Ectodermal cell (in vitro differentiated cells): ENCODE measurements around the gene ABHD5.
"Not testable (repeated sequence)": the region's sequence is repeated elsewhere in the genome, so short reads cannot be mapped to it uniquely, and the experiment has no call there.

ENCODE experiments used
- H3K27ac ChIP-seq: 2 replicates; pipeline ENCODE4 v1.7.0; 2013; ENCODE audit warnings: mild to moderate bottlenecking, low read depth, low read length; ENCODE audit not compliant: insufficient read depth, poor library complexity, severe bottlenecking
- H3K27me3 ChIP-seq: 2 replicates; pipeline ENCODE4 v1.7.0; 2013; ENCODE audit warnings: mild to moderate bottlenecking, low read length; ENCODE audit not compliant: insufficient read depth, control insufficient read depth, poor library complexity, severe bottlenecking
- H3K36me3 ChIP-seq: one replicate; pipeline ENCODE4 v1.7.0; 2013; ENCODE audit warnings: low read length; ENCODE audit not compliant: control insufficient read depth, insufficient read depth
- H3K4me1 ChIP-seq: one replicate; pipeline ENCODE4 v1.7.0; 2013; ENCODE audit warnings: low read length; ENCODE audit not compliant: control insufficient read depth, insufficient read depth
- H3K4me3 ChIP-seq: 2 replicates; pipeline ENCODE4 v1.7.0; 2013; ENCODE audit warnings: low read depth, low read length, control low read depth; ENCODE audit not compliant: insufficient read depth
- H3K9me3 ChIP-seq: 2 replicates; pipeline ENCODE4 v1.7.0; 2013; ENCODE audit warnings: mild to moderate bottlenecking, low read length, moderate library complexity; ENCODE audit not compliant: control insufficient read depth
- WGBS, 2 experiments: methylation state at CpG; one replicate each; pipeline ENCODE4 v1.1.7; 2013; ENCODE audit warnings: missing lambda C conversion rate in 2 of 2; 5-methylcytosine and 5-hydroxymethylcytosine counted together

The ABHD5 gene

DNA sequence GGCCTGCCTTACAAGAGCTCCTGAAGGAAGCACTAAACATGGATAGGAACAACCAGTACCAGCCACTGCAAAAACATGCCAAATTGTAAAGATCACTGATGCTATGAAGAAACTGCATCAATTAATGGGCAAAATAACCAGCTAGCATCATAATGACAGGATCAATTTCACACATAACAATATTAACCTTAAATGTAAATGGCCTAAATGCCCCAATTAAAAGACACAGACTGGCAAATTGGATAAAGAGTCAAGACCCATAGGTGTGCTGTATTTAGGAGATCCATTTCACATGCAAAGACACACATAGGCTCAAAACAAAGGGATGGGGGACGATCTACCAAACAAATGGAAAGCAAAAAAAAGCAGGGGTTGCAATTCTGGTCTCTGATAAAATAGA lies 29.4 kb upstream of the ABHD5 start:
- not testable (repeated sequence) for H3K27ac ChIP-seq, H3K36me3 ChIP-seq, H3K27me3 ChIP-seq, H3K4me3 ChIP-seq, H3K9me3 ChIP-seq, H3K4me1 ChIP-seq
- 62 to 83% methylated on average over 1 of the region's 1 CpG for WGBS, 2 experiments

GRCh38 chr3:43665011-43665410 lies 25.7 kb upstream of the ABHD5 start:
- H3K36me3 ChIP-seq, H3K4me1 ChIP-seq, H3K27ac ChIP-seq, H3K27me3 ChIP-seq, H3K4me3 ChIP-seq, H3K9me3 ChIP-seq: not testable (repeated sequence)
- WGBS, 2 experiments: 91 to 95% methylated on average over 3 of the region's 3 CpGs

- Histone ChIP-seq H3K36me3 (no peaks in the 10 kb centered on the region), H3K27me3 (no peaks in the 10 kb centered on the region), H3K9me3 (no peaks in the 10 kb centered on the region), H3K4me3 (no peak overlapping the region), H3K4me1 (peaks cover 4% of the 10 kb centered on the region), H3K27ac (no peak overlapping the region)
- WGBS, 2 experiments: 96 to 97% methylated on average over 5 of the region's 5 CpGs
These were observed 19.9 kb upstream of the ABHD5 start for GRCh38 chr3:43670635-43671522.

- Histone ChIP-seq H3K4me1 (no peaks in the 10 kb centered on the region), H3K9me3 (no peaks in the 10 kb centered on the region), H3K36me3 (no peaks in the 10 kb centered on the region), H3K4me3 (no peak overlapping the region), H3K27ac (no peak overlapping the region), H3K27me3 (no peaks in the 10 kb centered on the region)
- WGBS, 2 experiments: 82 to 97% methylated on average over 3 of the region's 3 CpGs
These were observed 16.2 kb upstream of the ABHD5 start for GRCh38 chr3:43674345-43675085.

DNA sequence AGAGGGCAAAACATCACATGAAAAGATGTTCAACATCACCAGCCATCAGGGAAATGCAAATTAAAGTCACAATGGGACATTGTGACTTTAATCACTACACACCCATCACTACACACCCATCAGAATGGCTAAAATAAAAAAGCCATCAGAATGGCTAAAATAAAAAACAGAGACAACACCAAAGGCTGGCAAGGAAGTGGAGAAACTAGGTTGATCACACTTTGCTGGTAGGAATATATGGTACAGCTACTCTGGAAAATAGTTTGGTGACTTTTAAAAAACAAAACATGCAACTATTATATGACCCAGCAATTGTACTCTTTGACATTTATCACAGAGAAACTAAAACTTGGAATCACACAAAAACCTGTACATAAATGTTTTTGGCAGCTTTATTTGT lies 15.1 kb upstream of the ABHD5 start:
- Histone ChIP-seq H3K4me1 (no peaks in the 10 kb centered on the region), H3K27ac (no peak overlapping the region), H3K4me3 (no peak overlapping the region), H3K27me3 (no peaks in the 10 kb centered on the region), H3K9me3 (no peaks in the 10 kb centered on the region), H3K36me3 (no peaks in the 10 kb centered on the region)

- WGBS, 2 experiments: 85 to 100% methylated on average over 1 of the region's 1 CpG
- Histone ChIP-seq H3K27ac (no peak overlapping the region), H3K27me3 (no peaks in the 10 kb centered on the region), H3K4me3 (no peak overlapping the region), H3K9me3 (no peaks in the 10 kb centered on the region), H3K36me3 (no peaks in the 10 kb centered on the region), H3K4me1 (no peaks in the 10 kb centered on the region)
These were observed 14.3 kb upstream of the ABHD5 start for GRCh38 chr3:43676441-43676840.

GRCh38 chr3:43678375-43678774 lies 12.4 kb upstream of the ABHD5 start:
- H3K27me3 ChIP-seq, H3K4me1 ChIP-seq, H3K27ac ChIP-seq, H3K36me3 ChIP-seq, H3K4me3 ChIP-seq, H3K9me3 ChIP-seq: not testable (repeated sequence)
- WGBS, 2 experiments: 92 to 97% methylated on average over 8 of the region's 8 CpGs

DNA sequence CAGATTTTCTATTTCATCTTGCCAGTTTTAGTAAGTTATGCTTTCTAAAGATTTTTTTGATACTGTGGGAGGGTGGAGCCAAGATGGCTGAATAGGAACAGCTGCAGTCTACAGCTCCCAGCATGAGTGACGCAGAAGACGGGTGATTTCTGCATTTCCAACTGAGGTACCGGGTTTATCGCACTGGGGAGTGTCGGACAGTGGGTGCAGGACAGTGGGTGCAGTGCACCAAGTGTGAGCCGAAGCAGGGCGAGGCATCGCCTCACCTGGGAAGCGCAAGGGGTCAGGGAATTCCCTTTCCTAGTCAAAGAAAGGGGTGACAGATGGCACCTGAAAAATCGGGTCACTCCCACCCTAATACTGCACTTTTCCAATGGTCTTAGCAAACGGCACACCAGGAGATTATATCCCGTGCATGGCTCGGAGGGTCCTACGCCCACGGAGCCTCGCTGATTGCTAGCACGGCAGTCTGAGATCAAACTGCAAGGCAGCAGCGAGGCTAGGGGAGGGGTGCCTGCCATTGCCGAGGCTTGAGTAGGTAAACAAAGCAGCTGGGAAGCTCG lies 11.8 kb upstream of the ABHD5 start:
- H3K27me3 ChIP-seq, H3K4me1 ChIP-seq, H3K27ac ChIP-seq, H3K4me3 ChIP-seq, H3K9me3 ChIP-seq, H3K36me3 ChIP-seq: not testable (repeated sequence)
- WGBS, 2 experiments: 95 to 96% methylated on average over 19 to 20 of the region's 20 CpGs

DNA sequence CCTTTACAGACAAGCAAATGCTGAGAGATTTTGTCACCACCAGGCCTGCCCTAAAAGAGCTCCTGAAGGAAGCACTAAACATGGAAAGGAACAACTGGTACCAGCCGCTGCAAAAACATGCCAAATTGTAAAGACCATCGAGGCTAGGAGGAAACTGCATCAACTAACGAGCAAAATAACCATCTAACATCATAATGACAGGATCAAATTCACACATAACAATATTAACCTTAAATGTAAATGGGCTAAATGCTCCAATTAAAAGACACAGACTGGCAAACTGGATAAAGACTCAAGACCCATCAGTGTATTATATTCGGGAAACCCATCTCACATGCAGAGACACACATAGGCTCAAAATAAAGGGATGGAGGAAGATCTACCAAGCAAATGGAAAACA lies 9.9 kb upstream of the ABHD5 start:
- WGBS, 2 experiments: no CpG with 5 or more reads among the region's 4 CpGs
- not testable (repeated sequence) for H3K9me3 ChIP-seq, H3K27ac ChIP-seq, H3K36me3 ChIP-seq, H3K4me1 ChIP-seq, H3K4me3 ChIP-seq, H3K27me3 ChIP-seq

DNA sequence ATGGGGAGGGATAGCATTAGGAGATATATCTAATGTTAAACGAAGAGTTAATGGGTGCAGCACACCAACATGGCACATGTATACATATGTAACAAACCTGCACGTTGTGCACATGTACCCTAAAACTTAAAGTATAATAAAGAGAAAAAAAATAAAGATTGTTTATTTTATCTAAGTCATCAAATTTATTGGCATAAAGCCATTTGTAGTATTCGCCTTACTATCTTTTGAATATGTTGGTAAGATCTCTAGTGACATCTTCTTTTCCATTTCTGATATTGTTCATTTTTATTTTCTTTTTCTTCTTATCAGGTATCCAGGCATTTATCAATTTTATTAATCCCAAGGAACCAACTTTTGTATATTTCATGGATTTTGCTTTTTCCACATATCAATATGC lies 5.8 kb upstream of the ABHD5 start:
- no peak overlapping the region for H3K4me3 ChIP-seq
- 83% methylated on average over 1 of the region's 3 CpGs; no CpG with 5 or more reads in 1 of the 2 experiments for WGBS, 2 experiments

More for the DNA sequence above, 5.8 kb upstream of the ABHD5 start:
- Histone ChIP-seq H3K27me3 (peaks cover 8% of the 10 kb centered on the region), H3K36me3 (no peaks in the 10 kb centered on the region), H3K27ac (no peak overlapping the region), H3K9me3 (no peaks in the 10 kb centered on the region), H3K4me1 (no peaks in the 10 kb centered on the region)
